COR-L47 (cell line): ENCODE measurements around the gene MCTP1.
A peak's percentile ranks its signal among the peaks of the same experiment; 100 is the strongest.

Experiments
- DNase-seq: peaks from one replicate; lab custom pipeline; 2025; lab: John Stamatoyannopoulos, UW

Gene MCTP1

GRCh38 chr5:94811331-94811730 lies 473.6 kb downstream of the MCTP1 start:
- no peak for DNase-seq

- no peak for DNase-seq
Observed at GRCh38 chr5:94810877-94811276, 474.0 kb downstream of the MCTP1 start.

- DNase-seq: no peak
Observed at GRCh38 chr5:94810281-94810680, 474.6 kb downstream of the MCTP1 start.

- DNase-seq: no peak
Observed at GRCh38 chr5:94808497-94808896, 476.4 kb downstream of the MCTP1 start.

- no peak for DNase-seq
Observed at GRCh38 chr5:94807985-94808384, 476.9 kb downstream of the MCTP1 start.

GRCh38 chr5:94802450-94802849 lies 482.4 kb downstream of the MCTP1 start:
- no peak for DNase-seq

- no peak for DNase-seq
Observed at GRCh38 chr5:94796586-94796985, 488.3 kb downstream of the MCTP1 start.

- DNase-seq: no peak
Observed at GRCh38 chr5:94793816-94794198, 491.1 kb downstream of the MCTP1 start.

GRCh38 chr5:94793113-94793815 lies 491.6 kb downstream of the MCTP1 start:
- DNase-seq: no peak

- DNase-seq: no peak
Observed at GRCh38 chr5:94791829-94792228, 493.1 kb downstream of the MCTP1 start.

- peak; percentile 7 for DNase-seq
Observed at GRCh38 chr5:94788527-94788926, 496.4 kb downstream of the MCTP1 start.

- DNase-seq: no peak
Observed at GRCh38 chr5:94784536-94785505, 500.1 kb downstream of the MCTP1 start.

GRCh38 chr5:94782383-94782782 lies 502.5 kb downstream of the MCTP1 start:
- DNase-seq: no peak

- DNase-seq: no peak
Observed at GRCh38 chr5:94779684-94780083, 505.2 kb downstream of the MCTP1 start.

- DNase-seq: no peak
Observed at GRCh38 chr5:94778732-94779131, 506.2 kb downstream of the MCTP1 start.

- DNase-seq: no peak
Observed at GRCh38 chr5:94778299-94778698, 506.6 kb downstream of the MCTP1 start.

- no peak for DNase-seq
Observed at GRCh38 chr5:94777056-94777880, 507.6 kb downstream of the MCTP1 start.

GRCh38 chr5:94776167-94776566 lies 508.7 kb downstream of the MCTP1 start:
- no peak for DNase-seq

- DNase-seq: no peak
Observed at GRCh38 chr5:94775088-94775487, 509.8 kb downstream of the MCTP1 start.

GRCh38 chr5:94771742-94772141 lies 513.2 kb downstream of the MCTP1 start:
- DNase-seq: no peak

- no peak for DNase-seq
Observed at GRCh38 chr5:94769996-94770395, 514.9 kb downstream of the MCTP1 start.

- DNase-seq: no peak
Observed at GRCh38 chr5:94761786-94762185, 523.1 kb downstream of the MCTP1 start.
